ENCODE results near the gene TNRC6C.
"Not testable (repeated sequence)": the region's sequence is repeated elsewhere in the genome, so short reads cannot be mapped to it uniquely, and the experiment has no call there.

Gene TNRC6C

GRCh38 chr17:78049609-78050008 lies 91.1 kb downstream of the TNRC6C start:
- no peak for DNase-seq

- DNase-seq: no peak
These were observed 92.9 kb downstream of the TNRC6C start for GRCh38 chr17:78051186-78051972.

GRCh38 chr17:78053777-78054468 lies 95.4 kb downstream of the TNRC6C start:
- DNase-seq: no peak

GRCh38 chr17:78057113-78057740 lies 98.7 kb downstream of the TNRC6C start:
- no peak for DNase-seq

GRCh38 chr17:78058001-78058400 lies 99.5 kb downstream of the TNRC6C start:
- no peak for DNase-seq

- DNase-seq: no peak
These were observed 100.1 kb downstream of the TNRC6C start for GRCh38 chr17:78058581-78058980.

GRCh38 chr17:78062596-78062995 lies 104.1 kb downstream of the TNRC6C start:
- DNase-seq: no peak

- DNase-seq: no peak
These were observed 105.0 kb downstream of the TNRC6C start for GRCh38 chr17:78063489-78063888.

- DNase-seq: no peak
These were observed 106.2 kb downstream of the TNRC6C start for GRCh38 chr17:78064708-78065107.

- not testable (repeated sequence) for DNase-seq
These were observed 108.5 kb downstream of the TNRC6C start for GRCh38 chr17:78066976-78067375.

GRCh38 chr17:78069695-78070094 lies 111.2 kb downstream of the TNRC6C start:
- no peak for DNase-seq

- no peak for DNase-seq
These were observed 114.5 kb downstream of the TNRC6C start for GRCh38 chr17:78072961-78073360.

- no peak for DNase-seq
These were observed 116.5 kb downstream of the TNRC6C start for GRCh38 chr17:78075011-78075410.

- DNase-seq: no peak
These were observed 117.0 kb downstream of the TNRC6C start for GRCh38 chr17:78075545-78075944.

GRCh38 chr17:78079253-78079652 lies 120.8 kb downstream of the TNRC6C start:
- DNase-seq: no peak

GRCh38 chr17:78081551-78081950 lies 123.0 kb downstream of the TNRC6C start:
- no peak for DNase-seq

- DNase-seq: not testable (repeated sequence)
These were observed 123.9 kb downstream of the TNRC6C start for GRCh38 chr17:78082355-78082872.

GRCh38 chr17:78082988-78083387 lies 124.5 kb downstream of the TNRC6C start:
- DNase-seq: no peak

- DNase-seq: no peak
These were observed 128.2 kb downstream of the TNRC6C start for GRCh38 chr17:78086740-78087139.

GRCh38 chr17:78088529-78088928 lies 130.0 kb downstream of the TNRC6C start:
- DNase-seq: no peak

- no peak for DNase-seq
These were observed 131.2 kb downstream of the TNRC6C start for GRCh38 chr17:78089576-78090281.

GRCh38 chr17:78092794-78093324 lies 134.4 kb downstream of the TNRC6C start:
- no peak for DNase-seq

GRCh38 chr17:78095035-78095434 lies 136.5 kb downstream of the TNRC6C start:
- DNase-seq: no peak

Measured in NCI-H1048 (cell line).